Fibroblast of lung (primary cell): ENCODE measurements around the gene ST8SIA4. TPM values are rescaled to one million over a fixed set of nuclear protein-coding genes. Genes with fewer than 3 reads are reported as not detected.

Experiments used
- DNase-seq, 2 donors: peaks; one replicate each; pipeline versions ENCODE4 v3.0.0 to v3.0.0-alpha.2; 2010; ENCODE audit warnings: low read depth in 2 of 2
- H2AFZ ChIP-seq: 2 replicates; pipeline ENCODE4 v1.5.1; 2012; ENCODE audit warnings: low read length, control low read depth, inconsistent platforms
- H3K27ac ChIP-seq: 2 replicates; pipeline ENCODE4 v1.5.1; 2011; ENCODE audit warnings: low read length, control low read depth; ENCODE audit not compliant: insufficient read depth
- H3K27me3 ChIP-seq: 2 replicates; pipeline ENCODE4 v1.5.1; 2011; ENCODE audit warnings: mild to moderate bottlenecking, low read length; ENCODE audit not compliant: control insufficient read depth, insufficient read depth
- H3K36me3 ChIP-seq: 2 replicates; pipeline ENCODE4 v1.5.1; 2011; ENCODE audit warnings: low read length; ENCODE audit not compliant: control insufficient read depth, insufficient read depth
- H3K4me1 ChIP-seq: 2 replicates; pipeline ENCODE4 v1.5.1; 2011; ENCODE audit warnings: low read length; ENCODE audit not compliant: control insufficient read depth, insufficient read depth; ENCODE audit errors: extremely low read depth
- H3K4me2 ChIP-seq: 2 replicates; pipeline ENCODE4 v1.5.1; 2011; ENCODE audit warnings: low read length, control low read depth; ENCODE audit not compliant: insufficient read depth; ENCODE audit errors: extremely low read depth
- H3K4me3 ChIP-seq, 4 experiments: fragments of 200-600 bp in 1 of 4; sonication (generic) in 1 of 4; replicated peaks in 1 of 4; 2 replicates each; pipeline ENCODE4 v1.5.1; 2011 to 2016; ENCODE audit warnings: low read length in 4 of 4, low read depth in 3 of 4, mild to moderate bottlenecking in 3 of 4, control low read depth in 2 of 4, inconsistent platforms in 1 of 4, mixed read lengths in 1 of 4; ENCODE audit not compliant: insufficient read depth in 1 of 4; ENCODE audit errors: control extremely low read depth in 1 of 4
- H3K79me2 ChIP-seq: 2 replicates; pipeline ENCODE4 v1.5.1; 2012; ENCODE audit warnings: mild to moderate bottlenecking, low read length, inconsistent platforms; ENCODE audit not compliant: control insufficient read depth, insufficient read depth
- H3K9ac ChIP-seq: 2 replicates; pipeline ENCODE4 v1.5.1; 2011; ENCODE audit warnings: mild to moderate bottlenecking, low read length, control low read depth; ENCODE audit not compliant: insufficient read depth
- H3K9me3 ChIP-seq: 2 replicates; pipeline ENCODE4 v1.5.1; 2012; ENCODE audit warnings: low read depth, low read length; ENCODE audit not compliant: control insufficient read depth, insufficient read depth
- H4K20me1 ChIP-seq: 2 replicates; pipeline ENCODE4 v1.5.1; 2011; ENCODE audit warnings: low read length; ENCODE audit not compliant: control insufficient read depth, insufficient read depth; ENCODE audit errors: extremely low read depth
- EZH2 ChIP-seq: IDR thresholded peaks from 2 replicates; pipeline ENCODE4 v1.5.1; 2012; ENCODE audit warnings: low read length, control low read depth, mild to moderate bottlenecking; ENCODE audit errors: missing control alignments
- polyA plus RNA-seq, 2 donors: library from polyadenylated mRNA; depleted of rRNA in 1 of 2; stranded (reverse) in 1 of 2; unstranded in 1 of 2; fragments of >200 nt; gene quantifications; 2 replicates each; pipeline ENCODE4 v1.2.1, GENCODE V29; 2011 to 2012; ENCODE audit warnings: missing spikeins in 1 of 2
- total RNA-seq: library from RNA; depleted of rRNA; stranded (reverse); fragments of >200 nt; gene quantifications from 2 replicates; pipeline ENCODE4 v1.2.1, GENCODE V29; 2014
- TF ChIP-seq, protein P1 (sequence below), 2 donors: IDR thresholded peaks in 1 of 2; conservative IDR thresholded peaks in 1 of 2; 1 replicate in 1 of 2; 2 replicates in 1 of 2; pipeline ENCODE4 v1.5.1; 2011 to 2012; ENCODE audit warnings: low read length in 2 of 2, control low read depth in 1 of 2, inconsistent platforms in 1 of 2, low read depth in 1 of 2, mild to moderate bottlenecking in 1 of 2

The ST8SIA4 gene
- total and polyA plus RNA-seq, 2 donors (not counting 1 experiment from before 2014, with no cell fraction given): 0.02 to 0.33 TPM

DNA sequence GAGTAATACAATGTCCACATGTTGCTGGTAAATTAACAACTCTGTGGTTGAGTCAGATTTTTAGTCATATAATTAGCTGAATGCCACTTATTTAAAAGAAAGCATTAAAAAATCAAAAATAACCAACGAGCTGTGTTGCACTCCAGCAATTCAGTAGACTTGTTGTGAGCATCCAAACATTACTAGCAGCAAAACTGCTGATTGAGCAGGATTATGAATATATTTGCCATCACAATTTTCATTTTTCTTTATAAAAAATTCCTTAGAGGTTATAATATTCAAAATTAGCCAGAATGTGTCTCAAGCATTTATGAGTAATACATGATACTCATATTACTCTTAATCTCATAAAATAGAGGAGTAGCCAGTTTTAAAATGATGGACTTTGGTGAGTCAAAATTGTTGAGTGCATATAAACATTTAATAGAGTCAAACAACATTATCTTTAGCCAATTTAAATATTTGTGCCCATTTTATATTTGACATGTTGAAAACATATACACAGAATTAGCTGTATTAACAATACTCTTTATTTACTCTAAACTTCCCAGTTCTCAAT lies 44.0 kb downstream of the ST8SIA4 start:
- no peak overlapping the region for H3K27ac ChIP-seq
- H3K27me3 ChIP-seq: no peaks in the 10 kb centered on the region
- no peak overlapping the region for H2AFZ ChIP-seq
- H3K79me2 ChIP-seq: no peaks in the 10 kb centered on the region
- no peak for TF ChIP-seq EZH2
- TF ChIP-seq, protein P1, sequence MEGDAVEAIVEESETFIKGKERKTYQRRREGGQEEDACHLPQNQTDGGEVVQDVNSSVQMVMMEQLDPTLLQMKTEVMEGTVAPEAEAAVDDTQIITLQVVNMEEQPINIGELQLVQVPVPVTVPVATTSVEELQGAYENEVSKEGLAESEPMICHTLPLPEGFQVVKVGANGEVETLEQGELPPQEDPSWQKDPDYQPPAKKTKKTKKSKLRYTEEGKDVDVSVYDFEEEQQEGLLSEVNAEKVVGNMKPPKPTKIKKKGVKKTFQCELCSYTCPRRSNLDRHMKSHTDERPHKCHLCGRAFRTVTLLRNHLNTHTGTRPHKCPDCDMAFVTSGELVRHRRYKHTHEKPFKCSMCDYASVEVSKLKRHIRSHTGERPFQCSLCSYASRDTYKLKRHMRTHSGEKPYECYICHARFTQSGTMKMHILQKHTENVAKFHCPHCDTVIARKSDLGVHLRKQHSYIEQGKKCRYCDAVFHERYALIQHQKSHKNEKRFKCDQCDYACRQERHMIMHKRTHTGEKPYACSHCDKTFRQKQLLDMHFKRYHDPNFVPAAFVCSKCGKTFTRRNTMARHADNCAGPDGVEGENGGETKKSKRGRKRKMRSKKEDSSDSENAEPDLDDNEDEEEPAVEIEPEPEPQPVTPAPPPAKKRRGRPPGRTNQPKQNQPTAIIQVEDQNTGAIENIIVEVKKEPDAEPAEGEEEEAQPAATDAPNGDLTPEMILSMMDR (conservative IDR thresholded peaks at IDR 0.05 in 1 of 2, IDR thresholded peaks at IDR 0.05 in 1 of 2; ENCODE audit: low read depth in 1 of 2, low read length in 2 of 2): no peak
- H3K4me3 ChIP-seq: no peak overlapping the region
- H4K20me1 ChIP-seq: no peaks in the 10 kb centered on the region
- no peaks in the 10 kb centered on the region for H3K9me3 ChIP-seq
- no peak for DNase-seq
- no peak overlapping the region for H3K9ac ChIP-seq
- H3K4me2 ChIP-seq: no peak overlapping the region
- H3K36me3 ChIP-seq: no peaks in the 10 kb centered on the region
- H3K4me1 ChIP-seq: no peaks in the 10 kb centered on the region

DNA sequence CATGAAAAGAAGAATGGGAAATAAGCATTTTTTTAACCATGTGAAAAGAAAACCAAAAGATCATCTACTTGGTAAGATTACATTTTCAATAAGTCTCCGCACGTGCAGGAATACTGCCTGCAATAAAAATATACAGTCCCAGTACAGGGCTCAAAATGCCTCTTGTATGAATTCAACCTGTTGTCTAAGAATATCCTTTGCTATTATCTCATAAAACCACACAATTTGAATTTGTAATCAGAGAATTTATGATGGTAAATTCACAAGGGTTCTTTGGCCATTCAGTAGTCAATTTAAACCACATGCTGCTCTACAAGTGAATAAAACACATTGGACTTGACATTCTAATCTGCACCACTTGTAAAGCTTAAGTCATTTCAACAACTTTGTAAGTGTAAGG lies 46.6 kb downstream of the ST8SIA4 start:
- H3K9me3 ChIP-seq: no peaks in the 10 kb centered on the region

DNA sequence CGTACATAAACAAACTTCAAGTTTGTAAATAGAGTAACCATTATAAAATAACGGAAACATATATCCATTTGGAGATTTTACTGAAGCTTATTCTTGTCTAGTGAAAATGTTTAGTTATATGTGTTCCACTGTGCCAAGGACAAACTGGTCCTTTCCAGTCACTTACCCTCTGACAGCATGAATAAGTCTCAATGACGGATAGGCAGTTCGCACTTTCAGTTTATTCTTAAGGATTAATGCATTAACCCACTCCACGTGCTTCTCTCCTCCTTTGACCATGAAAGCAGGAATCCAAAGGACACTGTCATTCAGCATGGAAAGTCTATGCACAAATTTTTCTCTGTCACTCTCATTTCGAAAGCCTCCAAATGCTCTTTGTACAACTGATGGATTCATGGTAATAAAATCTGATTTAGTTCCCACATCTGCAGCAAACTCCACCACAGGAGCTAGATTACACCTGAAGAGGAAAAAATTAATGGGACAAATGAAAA lies 47.1 kb downstream of the ST8SIA4 start:
- no peaks in the 10 kb centered on the region for H3K9me3 ChIP-seq

More for the DNA sequence above, 46.6 kb downstream of the ST8SIA4 start:
- no peaks in the 10 kb centered on the region for H4K20me1 ChIP-seq
- no peak overlapping the region for H3K4me2 ChIP-seq
- no peaks in the 10 kb centered on the region for H3K36me3 ChIP-seq
- H3K79me2 ChIP-seq: no peaks in the 10 kb centered on the region
- H2AFZ ChIP-seq: no peak overlapping the region
- H3K27ac ChIP-seq: no peak overlapping the region
- TF ChIP-seq, protein P1 (conservative IDR thresholded peaks at IDR 0.05 in 1 of 2, IDR thresholded peaks at IDR 0.05 in 1 of 2; ENCODE audit: low read depth in 1 of 2, low read length in 2 of 2): no peak
- no peak for TF ChIP-seq EZH2
- H3K4me3 ChIP-seq: no peak overlapping the region
- H3K9ac ChIP-seq: no peak overlapping the region
- peak in 1 of 2 donors; percentile 3 for DNase-seq
- no peaks in the 10 kb centered on the region for H3K4me1 ChIP-seq
- H3K27me3 ChIP-seq: no peaks in the 10 kb centered on the region

More for the DNA sequence above, 47.1 kb downstream of the ST8SIA4 start:
- no peak overlapping the region for H3K9ac ChIP-seq
- H3K27ac ChIP-seq: no peak overlapping the region
- no peak overlapping the region for H3K4me3 ChIP-seq
- H3K36me3 ChIP-seq: no peaks in the 10 kb centered on the region
- DNase-seq: no peak
- no peak for TF ChIP-seq EZH2
- H3K4me2 ChIP-seq: no peak overlapping the region
- H4K20me1 ChIP-seq: no peaks in the 10 kb centered on the region
- no peak overlapping the region for H2AFZ ChIP-seq
- no peaks in the 10 kb centered on the region for H3K27me3 ChIP-seq
- no peaks in the 10 kb centered on the region for H3K4me1 ChIP-seq
- no peaks in the 10 kb centered on the region for H3K79me2 ChIP-seq
